ENCODE data around the gene TTLL8. TPM values are rescaled to one million over a fixed set of nuclear protein-coding genes. Genes with fewer than 3 reads are reported as not detected.

The TTLL8 gene
- polyA plus RNA-seq, 3 donors, result not detected

- no peak for DNase-seq (ENCODE audit: extremely low read depth in 1 of 11, low read depth in 9 of 11, low spot score in 4 of 11)
These were observed 9.9 kb downstream of the TTLL8 start for GRCh38 chr22:50048061-50048765.

DNA sequence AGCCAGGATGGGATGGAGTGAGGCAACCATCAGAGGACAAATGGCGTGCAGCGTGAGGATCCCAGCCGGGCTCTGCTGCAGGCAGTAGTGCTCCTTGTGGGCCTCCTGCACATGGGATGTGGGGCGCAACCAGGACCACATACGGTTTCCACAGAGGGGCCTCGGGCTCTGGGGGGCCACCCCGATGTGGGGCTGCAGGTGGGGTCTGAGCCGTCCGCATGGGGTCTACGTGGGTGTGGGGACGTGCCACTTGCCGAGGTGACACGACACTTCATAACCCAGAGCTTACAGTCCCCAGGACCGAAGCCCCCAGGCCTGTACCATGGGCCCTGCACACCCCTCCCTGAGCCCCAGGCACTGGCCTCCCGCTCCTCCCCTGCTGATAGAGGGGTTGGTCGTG is 10.8 kb downstream of the TTLL8 start:
- no peak for DNase-seq (ENCODE audit: extremely low read depth in 1 of 11, low read depth in 9 of 11, low spot score in 4 of 11)

GRCh38 chr22:50046481-50047245 is 11.4 kb downstream of the TTLL8 start:
- no peak for DNase-seq (ENCODE audit: extremely low read depth in 1 of 11, low read depth in 9 of 11, low spot score in 4 of 11)

GRCh38 chr22:50046019-50046415 is 12.1 kb downstream of the TTLL8 start:
- DNase-seq (ENCODE audit: extremely low read depth in 1 of 11, low read depth in 9 of 11, low spot score in 4 of 11), result no peak

GRCh38 chr22:50045211-50046018 is 12.7 kb downstream of the TTLL8 start:
- DNase-seq (ENCODE audit: extremely low read depth in 1 of 11, low read depth in 9 of 11, low spot score in 4 of 11), result no peak

- no peak for DNase-seq (ENCODE audit: extremely low read depth in 1 of 11, low read depth in 9 of 11, low spot score in 4 of 11)
These were observed 13.5 kb downstream of the TTLL8 start for GRCh38 chr22:50044485-50045118.

- no peak for DNase-seq (ENCODE audit: extremely low read depth in 1 of 11, low read depth in 9 of 11, low spot score in 4 of 11)
These were observed 16.6 kb downstream of the TTLL8 start for GRCh38 chr22:50041361-50042065.

GRCh38 chr22:50040717-50041116 is 17.4 kb downstream of the TTLL8 start:
- DNase-seq (ENCODE audit: extremely low read depth in 1 of 11, low read depth in 9 of 11, low spot score in 4 of 11), result no peak

DNA sequence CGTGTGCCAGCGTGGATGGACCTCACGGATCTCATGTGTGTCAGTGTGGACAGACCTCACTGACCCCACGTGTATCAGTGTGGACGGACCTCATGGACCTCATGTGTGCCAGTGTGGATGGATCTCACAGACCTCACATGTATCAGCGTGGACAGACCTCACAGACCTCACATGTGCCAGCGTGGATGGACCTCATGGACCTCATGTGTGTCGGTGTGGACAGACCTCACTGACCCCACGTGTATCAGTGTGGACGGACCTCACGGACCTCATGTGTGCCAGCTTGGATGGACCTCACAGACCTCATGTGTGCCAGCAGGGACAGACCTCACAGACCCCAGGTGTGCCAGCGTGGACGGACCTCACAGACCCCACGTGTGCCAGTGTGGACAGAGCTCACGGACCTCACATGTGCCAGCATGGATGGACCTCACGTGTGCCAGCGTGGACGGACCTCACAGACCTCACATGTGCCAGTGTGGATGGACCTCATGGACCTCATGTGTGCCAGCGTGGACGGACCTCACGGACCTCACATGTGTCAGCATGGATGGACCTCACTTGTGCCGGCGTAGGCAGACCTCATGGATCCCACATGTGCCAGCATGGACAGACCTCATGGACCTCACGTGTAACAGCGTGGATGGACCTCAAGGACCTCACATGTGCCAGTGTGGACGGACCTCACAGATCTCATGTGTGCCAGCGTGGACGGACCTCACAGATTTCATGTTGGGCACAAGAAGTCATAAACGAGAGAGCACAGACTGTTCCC is 18.2 kb downstream of the TTLL8 start:
- no peak for DNase-seq (ENCODE audit: extremely low read depth in 1 of 11, low read depth in 9 of 11, low spot score in 4 of 11)

DNA sequence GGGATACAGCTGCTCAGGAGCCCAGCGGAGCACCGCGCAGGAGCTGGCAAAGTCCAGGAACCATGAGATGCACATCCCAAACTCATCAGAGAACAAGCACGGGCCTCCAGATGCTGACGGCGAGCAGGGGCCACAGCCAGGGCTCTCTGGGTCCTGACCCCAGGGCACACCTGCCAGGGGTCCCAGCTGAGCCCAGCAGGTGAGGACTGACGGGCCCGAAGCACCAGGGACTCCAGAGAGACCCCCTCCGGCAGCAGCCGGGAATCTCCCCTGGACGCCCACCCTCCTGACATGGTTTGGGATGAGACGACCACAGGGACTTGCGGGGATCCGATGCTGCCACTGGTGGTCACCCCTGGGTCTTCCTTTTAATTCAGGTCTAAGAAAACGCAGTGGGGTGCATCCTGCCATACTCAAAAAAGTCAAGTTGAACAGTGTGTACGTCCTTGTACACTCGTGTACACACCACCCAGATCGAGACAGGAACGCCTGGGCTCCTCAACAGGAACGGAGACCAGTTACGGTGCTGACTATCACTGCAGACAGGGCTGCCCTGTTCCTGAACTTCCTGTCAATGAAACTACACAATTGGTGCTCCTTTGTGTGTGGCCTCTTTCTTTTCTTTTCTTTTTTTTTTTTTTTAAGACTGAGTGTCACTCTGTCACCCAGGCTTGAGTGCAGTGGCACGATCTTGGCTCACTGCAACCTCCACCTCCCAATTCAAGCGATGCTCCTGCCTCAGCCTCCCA is 21.9 kb downstream of the TTLL8 start:
- no peak for DNase-seq (ENCODE audit: extremely low read depth in 1 of 11, low read depth in 9 of 11, low spot score in 4 of 11)

DNA sequence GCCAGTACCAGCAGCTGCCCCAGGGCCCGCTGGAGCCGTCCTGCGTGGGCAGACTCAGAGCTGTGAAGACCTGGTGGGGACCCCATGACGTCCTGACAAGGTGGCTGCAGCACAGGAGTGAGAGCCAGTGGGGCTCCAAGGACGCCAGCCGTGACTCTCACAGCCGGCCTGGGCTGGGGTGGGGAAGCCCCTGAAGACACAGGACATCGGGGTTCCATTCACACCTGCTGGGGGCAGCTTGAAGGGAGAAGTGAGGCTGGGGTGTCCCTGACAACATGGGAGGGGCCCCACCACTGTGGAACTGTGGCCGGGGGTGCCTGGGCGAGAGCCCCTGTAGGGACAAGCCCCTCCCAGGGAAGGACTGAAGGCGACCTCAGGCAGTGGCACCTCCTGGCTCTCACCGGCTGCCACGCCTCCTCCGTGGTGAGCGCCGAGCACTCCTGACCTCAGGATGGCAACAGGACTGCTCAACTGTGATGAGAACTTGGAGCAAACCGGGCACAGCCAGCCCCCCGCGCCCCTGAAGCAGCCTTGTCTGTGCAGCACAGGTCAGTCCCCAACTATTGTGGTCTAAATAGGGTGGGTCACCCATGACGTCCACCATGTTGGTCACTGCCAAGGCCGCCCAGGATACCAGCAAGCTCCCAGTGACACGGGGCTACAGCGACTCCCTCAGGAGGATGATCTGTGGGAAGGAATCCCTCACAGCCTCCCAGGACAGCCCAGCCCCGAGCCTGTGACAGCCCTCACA is 22.8 kb downstream of the TTLL8 start:
- DNase-seq (ENCODE audit: extremely low read depth in 1 of 11, low read depth in 9 of 11, low spot score in 4 of 11), result no peak

- DNase-seq (ENCODE audit: extremely low read depth in 1 of 11, low read depth in 9 of 11, low spot score in 4 of 11), result no peak
These were observed 23.7 kb downstream of the TTLL8 start for GRCh38 chr22:50034126-50035081.

- no peak for DNase-seq (ENCODE audit: extremely low read depth in 1 of 11, low read depth in 9 of 11, low spot score in 4 of 11)
These were observed 25.0 kb downstream of the TTLL8 start for GRCh38 chr22:50032941-50033601.

DNA sequence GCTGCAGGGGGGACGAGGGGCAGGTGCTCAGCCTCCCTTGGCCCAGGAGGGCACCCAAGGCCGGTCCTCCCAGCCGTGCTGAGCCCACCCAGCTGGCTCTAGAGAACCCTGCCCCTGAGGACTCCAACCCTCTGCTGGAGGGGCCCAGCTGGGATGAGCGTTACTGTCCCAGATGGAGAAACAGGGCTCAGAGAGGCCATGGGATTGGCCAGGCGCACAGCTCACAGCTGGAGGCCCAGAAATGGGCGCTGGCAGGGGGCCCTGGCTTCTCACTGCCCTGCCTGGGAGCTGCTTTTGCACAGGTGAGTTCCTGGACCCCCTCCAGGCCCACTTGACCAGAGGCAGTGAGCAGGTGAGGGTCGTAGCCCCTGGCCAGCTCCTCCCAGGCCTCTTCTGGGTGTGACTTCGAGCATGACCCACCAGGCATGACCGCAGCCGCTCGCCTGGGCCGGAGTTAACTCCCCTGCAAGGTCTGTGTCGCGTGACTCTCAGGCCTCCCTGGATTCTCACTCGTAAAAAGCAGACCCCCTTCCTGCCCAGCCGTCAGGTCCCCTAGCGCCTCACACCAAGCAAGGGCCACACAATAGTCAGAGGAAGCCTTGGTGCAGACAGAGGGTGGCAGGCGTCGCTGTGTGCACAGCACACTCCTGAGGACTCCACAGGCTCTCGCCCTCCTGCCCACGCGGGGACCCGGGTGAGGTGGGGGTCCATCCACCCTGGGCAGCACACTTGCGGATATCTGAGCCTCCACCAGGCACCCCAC is 25.8 kb downstream of the TTLL8 start:
- DNase-seq (ENCODE audit: extremely low read depth in 1 of 11, low read depth in 9 of 11, low spot score in 4 of 11), result no peak
